ENCODE data around the gene BAG5.

DNA sequence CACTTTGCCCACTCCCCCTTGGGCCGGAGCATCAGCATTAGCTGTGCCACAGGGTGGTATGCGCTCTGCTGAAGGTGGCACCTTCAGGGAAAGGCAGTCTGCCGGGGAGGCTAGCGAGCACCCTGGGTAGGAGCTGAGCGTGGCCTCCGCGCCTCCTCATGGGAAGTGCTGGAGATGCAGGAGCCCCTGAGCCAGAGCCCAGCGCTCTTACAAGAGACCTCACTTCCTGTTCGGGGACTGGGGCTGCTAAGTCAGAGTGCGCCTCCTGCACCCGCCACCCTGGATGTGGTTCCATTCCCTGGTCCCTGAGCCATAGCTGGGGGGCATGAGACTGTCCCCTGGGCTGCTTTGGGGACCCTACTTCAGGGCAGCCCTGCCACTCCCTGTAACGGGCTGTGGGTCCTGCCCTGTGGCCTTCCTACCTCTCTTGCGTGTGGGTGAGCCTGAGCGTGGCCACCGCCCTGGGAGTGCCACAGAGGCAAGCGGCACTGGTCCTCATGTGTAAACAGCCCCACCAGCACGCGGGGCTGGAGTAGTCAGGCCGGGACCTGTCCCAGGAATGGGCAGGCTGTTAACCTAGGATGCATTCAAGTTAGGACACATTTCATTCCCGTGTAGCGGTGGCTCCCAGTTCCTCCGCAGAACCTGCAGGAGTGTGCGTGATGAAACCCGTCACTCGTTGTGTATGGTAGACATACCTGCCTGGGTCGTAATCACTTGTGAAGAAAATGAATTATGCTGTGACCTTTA, 19.7 kb upstream of the BAG5 start:
- TF ChIP-seq CTCF (IDR thresholded peaks at IDR 0.05): no peak
- TF ChIP-seq ZFX (IDR thresholded peaks at IDR 0.05; ENCODE audit: borderline replicate concordance): no peak
